Astrocyte of the cerebellum (primary cell): ENCODE results near the gene GIMAP5.

Experiments used
- DNase-seq: peaks from one replicate; pipeline ENCODE4 v3.0.0-alpha.2; 2011; ENCODE audit warnings: low read depth
- H3K4me3 ChIP-seq: 2 replicates; pipeline ENCODE4 v1.5.1; 2011; ENCODE audit warnings: mild to moderate bottlenecking, low read depth, low read length, moderate library complexity
- in situ Hi-C: cut with HindIII; loops from 2 replicates; pipeline ENCODE4 v1.10.0; 2017; ENCODE audit warnings: low sequenced_read_pairs
- TF ChIP-seq, protein P1 (sequence below): IDR thresholded peaks from 2 replicates; pipeline ENCODE4 v1.5.1; 2012; ENCODE audit warnings: low read length, low read depth, moderate library complexity, mild to moderate bottlenecking; ENCODE audit errors: missing control alignments

GIMAP5 gene

DNA sequence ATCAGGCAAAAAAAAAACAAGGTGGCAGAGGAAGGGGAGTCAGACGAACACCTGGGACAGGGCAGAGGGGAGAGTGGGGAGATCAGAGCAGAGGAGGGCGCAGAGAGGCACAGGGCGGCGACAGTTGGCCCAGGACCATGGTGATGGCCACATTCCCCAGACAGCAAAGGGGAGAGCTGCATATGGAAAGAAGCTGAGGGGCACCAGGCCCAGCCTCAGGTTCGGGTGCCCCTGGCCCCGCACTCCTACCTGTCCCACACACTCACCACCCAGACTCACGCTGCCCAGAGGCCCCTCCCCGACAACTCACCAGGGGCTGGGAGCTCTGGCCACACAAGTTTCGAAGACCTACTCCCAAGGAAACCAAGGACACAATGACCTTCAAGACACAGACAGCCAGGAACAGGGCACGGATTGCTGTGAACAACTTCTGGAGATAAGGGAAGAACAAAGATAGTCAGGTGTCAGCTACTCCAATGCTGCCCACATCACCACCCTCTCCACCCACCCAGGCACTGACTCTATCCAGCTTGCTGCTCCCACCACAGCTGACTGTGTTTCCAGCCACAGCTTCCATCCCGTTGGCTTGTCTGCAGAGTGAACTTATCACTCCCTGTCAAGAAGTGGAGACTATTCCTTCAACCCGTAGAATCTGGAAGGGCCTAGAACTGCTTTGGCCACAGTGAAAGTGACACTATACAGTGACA lies 54.7 kb downstream of the GIMAP5 start:
- in situ Hi-C loops: no loop called here
- no peak for DNase-seq
- TF ChIP-seq, protein P1, sequence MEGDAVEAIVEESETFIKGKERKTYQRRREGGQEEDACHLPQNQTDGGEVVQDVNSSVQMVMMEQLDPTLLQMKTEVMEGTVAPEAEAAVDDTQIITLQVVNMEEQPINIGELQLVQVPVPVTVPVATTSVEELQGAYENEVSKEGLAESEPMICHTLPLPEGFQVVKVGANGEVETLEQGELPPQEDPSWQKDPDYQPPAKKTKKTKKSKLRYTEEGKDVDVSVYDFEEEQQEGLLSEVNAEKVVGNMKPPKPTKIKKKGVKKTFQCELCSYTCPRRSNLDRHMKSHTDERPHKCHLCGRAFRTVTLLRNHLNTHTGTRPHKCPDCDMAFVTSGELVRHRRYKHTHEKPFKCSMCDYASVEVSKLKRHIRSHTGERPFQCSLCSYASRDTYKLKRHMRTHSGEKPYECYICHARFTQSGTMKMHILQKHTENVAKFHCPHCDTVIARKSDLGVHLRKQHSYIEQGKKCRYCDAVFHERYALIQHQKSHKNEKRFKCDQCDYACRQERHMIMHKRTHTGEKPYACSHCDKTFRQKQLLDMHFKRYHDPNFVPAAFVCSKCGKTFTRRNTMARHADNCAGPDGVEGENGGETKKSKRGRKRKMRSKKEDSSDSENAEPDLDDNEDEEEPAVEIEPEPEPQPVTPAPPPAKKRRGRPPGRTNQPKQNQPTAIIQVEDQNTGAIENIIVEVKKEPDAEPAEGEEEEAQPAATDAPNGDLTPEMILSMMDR: no peak
- no peak overlapping the region for H3K4me3 ChIP-seq
